ENCODE measurements around the gene DCAF7. TPM values are rescaled to one million over a fixed set of nuclear protein-coding genes. Genes with fewer than 3 reads are reported as not detected.

DCAF7 gene
- total RNA-seq, 2 donors from 2014 or later, result 29.2 to 29.5 TPM

GRCh38 chr17:63592797-63593196 is 42.5 kb downstream of the DCAF7 start:
- Histone ChIP-seq H3K36me3 (peaks cover 30% of the 10 kb centered on the region), H3K4me3 (no peak overlapping the region), H3K27ac (no peak overlapping the region), H3K27me3 (replicated peaks; ENCODE audit: insufficient read depth) (no peaks in the 10 kb centered on the region), H3K4me1 (ENCODE audit: control insufficient read depth in 1 of 2, low read depth in 2 of 2) (no peaks in the 10 kb centered on the region), H3K9me3 (no peaks in the 10 kb centered on the region)
- no peak for DNase-seq (ENCODE audit: low spot score)
- TF ChIP-seq, protein P1, sequence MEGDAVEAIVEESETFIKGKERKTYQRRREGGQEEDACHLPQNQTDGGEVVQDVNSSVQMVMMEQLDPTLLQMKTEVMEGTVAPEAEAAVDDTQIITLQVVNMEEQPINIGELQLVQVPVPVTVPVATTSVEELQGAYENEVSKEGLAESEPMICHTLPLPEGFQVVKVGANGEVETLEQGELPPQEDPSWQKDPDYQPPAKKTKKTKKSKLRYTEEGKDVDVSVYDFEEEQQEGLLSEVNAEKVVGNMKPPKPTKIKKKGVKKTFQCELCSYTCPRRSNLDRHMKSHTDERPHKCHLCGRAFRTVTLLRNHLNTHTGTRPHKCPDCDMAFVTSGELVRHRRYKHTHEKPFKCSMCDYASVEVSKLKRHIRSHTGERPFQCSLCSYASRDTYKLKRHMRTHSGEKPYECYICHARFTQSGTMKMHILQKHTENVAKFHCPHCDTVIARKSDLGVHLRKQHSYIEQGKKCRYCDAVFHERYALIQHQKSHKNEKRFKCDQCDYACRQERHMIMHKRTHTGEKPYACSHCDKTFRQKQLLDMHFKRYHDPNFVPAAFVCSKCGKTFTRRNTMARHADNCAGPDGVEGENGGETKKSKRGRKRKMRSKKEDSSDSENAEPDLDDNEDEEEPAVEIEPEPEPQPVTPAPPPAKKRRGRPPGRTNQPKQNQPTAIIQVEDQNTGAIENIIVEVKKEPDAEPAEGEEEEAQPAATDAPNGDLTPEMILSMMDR (IDR thresholded peaks at IDR 0.05), result no peak
- no peak for ATAC-seq (ENCODE audit: insufficient number of reproducible peaks, low FRiP score, low read depth)

DNA sequence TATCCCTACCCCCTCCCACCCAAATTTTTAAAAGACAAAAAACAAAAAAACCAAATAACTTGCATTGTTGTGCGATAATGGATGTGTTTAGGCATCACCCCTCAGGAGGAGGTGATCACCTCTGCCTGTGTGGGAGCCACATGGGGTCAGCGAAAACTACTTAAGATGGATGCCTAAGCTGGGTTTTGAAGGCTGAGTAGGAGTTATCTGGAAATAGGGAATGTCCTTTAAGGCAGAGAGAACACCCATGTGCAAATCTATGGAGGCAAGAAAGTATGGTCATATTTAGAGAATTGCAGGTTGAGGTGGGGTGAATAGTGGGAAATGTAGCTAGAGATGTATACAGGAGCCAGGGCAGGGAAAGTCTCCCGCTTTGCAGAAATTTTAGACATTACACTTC is 44.9 kb downstream of the DCAF7 start:
- H3K4me1 ChIP-seq (ENCODE audit: control insufficient read depth in 1 of 2, low read depth in 2 of 2), result peaks cover 3 to 4% of the 10 kb centered on the region in 2 donors
- no peaks in the 10 kb centered on the region for H3K27me3 ChIP-seq (replicated peaks; ENCODE audit: insufficient read depth)
- no peak for ATAC-seq (ENCODE audit: insufficient number of reproducible peaks, low FRiP score, low read depth)
- H3K4me3 ChIP-seq, result no peak overlapping the region
- DNase-seq (ENCODE audit: low spot score), result no peak
- no peak overlapping the region for H3K27ac ChIP-seq
- no peaks in the 10 kb centered on the region for H3K9me3 ChIP-seq
- TF ChIP-seq, protein P1 (IDR thresholded peaks at IDR 0.05), result no peak
- peaks cover 13% of the 10 kb centered on the region for H3K36me3 ChIP-seq

DNA sequence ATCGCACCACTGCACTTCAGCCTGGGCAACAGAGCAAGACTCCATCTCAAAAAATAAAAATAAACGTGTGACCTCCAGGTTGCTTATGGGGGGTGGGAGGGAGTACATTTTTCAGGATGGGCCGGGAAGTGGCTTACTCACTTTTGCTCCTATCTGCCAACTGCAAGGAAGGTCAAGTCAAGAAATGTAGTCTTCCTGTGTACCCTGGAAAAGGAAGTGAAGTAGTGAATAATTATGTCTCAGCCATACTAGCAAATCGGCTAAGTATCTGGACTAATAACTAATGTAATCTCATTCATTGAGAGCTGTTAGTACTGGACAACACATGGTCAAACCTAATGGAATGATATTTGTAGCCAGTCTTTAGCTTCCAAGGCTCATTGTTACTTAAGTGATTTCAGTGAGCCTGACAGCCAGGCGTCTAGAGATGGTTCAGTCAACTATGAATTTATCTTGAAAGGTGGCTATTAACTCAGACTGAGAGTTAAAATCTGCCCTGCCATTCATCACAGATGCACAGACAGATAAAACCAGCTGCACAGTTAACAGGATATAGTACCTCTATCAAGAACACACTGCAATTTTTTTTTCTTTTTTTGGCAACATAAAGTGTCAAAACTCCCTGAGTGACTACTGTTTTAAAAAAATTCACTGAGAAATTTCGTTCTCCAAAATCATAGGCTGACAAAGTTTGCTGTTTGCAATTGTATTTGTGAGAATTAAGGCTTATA is 46.7 kb downstream of the DCAF7 start:
- ATAC-seq (ENCODE audit: insufficient number of reproducible peaks, low FRiP score, low read depth) (no peak), DNase-seq (ENCODE audit: low spot score) (no peak)
- TF ChIP-seq, protein P1 (IDR thresholded peaks at IDR 0.05), result no peak
- H3K27me3 ChIP-seq (replicated peaks; ENCODE audit: insufficient read depth), result no peaks in the 10 kb centered on the region
- H3K4me1 ChIP-seq (ENCODE audit: control insufficient read depth in 1 of 2, low read depth in 2 of 2), result peaks cover 13 to 16% of the 10 kb centered on the region in 2 donors
- H3K27ac ChIP-seq, result no peak overlapping the region
- H3K9me3 ChIP-seq, result no peaks in the 10 kb centered on the region
- no peak overlapping the region for H3K4me3 ChIP-seq
- H3K36me3 ChIP-seq, result peaks cover 2% of the 10 kb centered on the region

GRCh38 chr17:63598281-63598680 is 48.0 kb downstream of the DCAF7 start:
- Histone ChIP-seq H3K4me1 (ENCODE audit: control insufficient read depth in 1 of 2, low read depth in 2 of 2) (peaks cover 13 to 18% of the 10 kb centered on the region in 2 donors), H3K9me3 (no peaks in the 10 kb centered on the region), H3K27me3 (replicated peaks; ENCODE audit: insufficient read depth) (no peaks in the 10 kb centered on the region), H3K36me3 (peaks cover 2% of the 10 kb centered on the region), H3K27ac (no peak overlapping the region), H3K4me3 (no peak overlapping the region)
- ATAC-seq (ENCODE audit: insufficient number of reproducible peaks, low FRiP score, low read depth), result no peak
- no peak for DNase-seq (ENCODE audit: low spot score)
- TF ChIP-seq, protein P1 (IDR thresholded peaks at IDR 0.05), result no peak

DNA sequence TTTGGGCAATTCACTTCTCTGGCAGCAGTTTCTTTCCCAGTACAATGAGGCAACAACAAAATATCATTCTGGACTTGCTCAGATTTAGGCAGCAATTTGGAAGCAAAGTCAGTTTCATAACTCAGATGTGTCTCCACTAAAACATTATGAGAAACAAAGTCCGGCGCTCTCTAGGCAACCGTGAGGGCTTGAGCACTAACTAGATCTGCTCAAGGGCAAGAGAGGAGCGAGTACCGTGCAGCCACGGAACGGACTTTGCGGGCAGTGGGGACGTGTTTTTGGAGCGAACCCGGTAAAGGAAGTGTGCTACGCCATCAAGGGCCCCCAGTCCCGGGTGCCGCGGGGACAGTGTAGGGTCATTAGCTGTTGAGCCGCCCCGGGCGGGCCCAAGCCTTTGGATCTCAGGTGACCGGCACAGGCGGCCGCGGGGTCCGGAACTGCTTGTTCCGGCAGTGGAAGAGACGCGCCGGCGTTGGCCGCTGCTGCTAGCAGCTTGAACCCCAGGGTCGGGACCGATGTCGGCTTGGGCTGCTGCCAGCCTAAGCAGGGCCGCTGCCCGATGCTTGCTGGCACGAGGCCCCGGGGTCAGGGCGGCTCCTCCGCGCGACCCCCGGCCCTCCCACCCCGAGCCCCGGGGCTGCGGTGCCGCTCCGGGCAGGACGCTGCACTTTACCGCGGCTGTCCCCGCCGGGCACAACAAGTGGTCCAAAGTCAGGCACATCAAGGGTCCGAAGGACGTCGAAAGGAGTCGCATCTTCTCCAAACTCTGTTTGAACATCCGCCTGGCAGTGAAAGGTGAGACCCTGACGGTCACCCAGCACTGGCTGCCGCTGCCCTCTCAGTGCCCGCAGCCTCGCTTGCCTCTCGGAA is 50.5 kb downstream of the DCAF7 start, which contains the start of gene TACO1:
Gene TACO1 (plus strand): TSS at position 327 of the 870 bp plus-strand sequence. CDS start 189 bp downstream, at position 516.
- TF ChIP-seq, protein P1 (IDR thresholded peaks at IDR 0.05), result no peak
- no peaks in the 10 kb centered on the region for H3K9me3 ChIP-seq
- H3K36me3 ChIP-seq, result peaks cover 8% of the 10 kb centered on the region
- H3K27me3 ChIP-seq (replicated peaks; ENCODE audit: insufficient read depth), result no peaks in the 10 kb centered on the region
- DNase-seq (ENCODE audit: low spot score) (peak; percentile 47), ATAC-seq (ENCODE audit: insufficient number of reproducible peaks, low FRiP score, low read depth) (peak; percentile 53)
- H3K4me1 ChIP-seq (ENCODE audit: control insufficient read depth in 1 of 2, low read depth in 2 of 2), result peaks cover 13 to 18% of the 10 kb centered on the region in 2 donors
- peak within 1 kb of the TSS; percentile 96 for H3K4me3 ChIP-seq
- H3K27ac ChIP-seq, result peak within 1 kb of the TSS; percentile 70 to 83
